Measurements from ENCODE around the gene RERE.
A peak's percentile ranks its signal among the peaks of the same experiment; 100 is the strongest.

Gene RERE

GRCh38 chr1:8649875-8650274, 167.6 kb downstream of the RERE start:
- DNase-seq (ENCODE audit: extremely low spot score): no peak
- ChIA-PET CTCF (no interaction called here), POLR2A (no interaction called here)
- TF ChIP-seq ZNF384 (IDR thresholded peaks at IDR 0.05): no peak
- TF ChIP-seq TARDBP (IDR thresholded peaks at IDR 0.05): no peak
- TF ChIP-seq, protein P1, sequence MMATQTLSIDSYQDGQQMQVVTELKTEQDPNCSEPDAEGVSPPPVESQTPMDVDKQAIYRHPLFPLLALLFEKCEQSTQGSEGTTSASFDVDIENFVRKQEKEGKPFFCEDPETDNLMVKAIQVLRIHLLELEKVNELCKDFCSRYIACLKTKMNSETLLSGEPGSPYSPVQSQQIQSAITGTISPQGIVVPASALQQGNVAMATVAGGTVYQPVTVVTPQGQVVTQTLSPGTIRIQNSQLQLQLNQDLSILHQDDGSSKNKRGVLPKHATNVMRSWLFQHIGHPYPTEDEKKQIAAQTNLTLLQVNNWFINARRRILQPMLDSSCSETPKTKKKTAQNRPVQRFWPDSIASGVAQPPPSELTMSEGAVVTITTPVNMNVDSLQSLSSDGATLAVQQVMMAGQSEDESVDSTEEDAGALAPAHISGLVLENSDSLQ (IDR thresholded peaks at IDR 0.05): no peak
- TF ChIP-seq SUZ12 (IDR thresholded peaks at IDR 0.05): no peak
- no peak for TF ChIP-seq LEF1 (IDR thresholded peaks at IDR 0.05; ENCODE audit: borderline replicate concordance)
- TF ChIP-seq FOXM1 (IDR thresholded peaks at IDR 0.05; ENCODE audit: borderline replicate concordance): no peak
- TF ChIP-seq ELF4 (IDR thresholded peaks at IDR 0.05): no peak
- TF ChIP-seq NFRKB (IDR thresholded peaks at IDR 0.05): no peak
- TF ChIP-seq HDGF (IDR thresholded peaks at IDR 0.05; ENCODE audit: borderline replicate concordance): no peak
- no peak for TF ChIP-seq ARNT (IDR thresholded peaks at IDR 0.05)

DNA sequence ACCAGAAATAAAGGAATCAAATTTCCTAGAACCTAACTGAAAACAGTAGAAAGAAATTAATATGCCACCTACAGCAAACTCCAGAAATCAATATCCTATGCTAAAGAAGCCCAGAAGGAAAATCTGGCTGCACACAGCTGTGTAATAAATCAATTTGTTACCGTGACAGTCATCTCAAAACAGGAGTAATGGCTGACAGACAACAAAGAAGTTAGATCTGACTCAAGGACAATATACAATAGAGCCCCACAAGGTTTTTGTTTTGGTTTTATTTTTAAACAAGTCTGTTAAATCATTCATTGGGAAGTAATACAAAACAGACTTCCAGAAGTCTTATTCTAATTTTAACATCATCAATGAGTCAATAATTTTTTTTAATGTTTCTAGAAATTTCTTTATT, 168.4 kb downstream of the RERE start:
- ChIA-PET CTCF (no interaction called here), POLR2A (no interaction called here)
- TF ChIP-seq, protein P1 (IDR thresholded peaks at IDR 0.05): peak; percentile 94
- no peak for TF ChIP-seq FOXK2 (IDR thresholded peaks at IDR 0.05)
- no peak for DNase-seq (ENCODE audit: extremely low spot score)

GRCh38 chr1:8646996-8647395, 170.4 kb downstream of the RERE start:
- no peak for DNase-seq (ENCODE audit: extremely low spot score)
- ChIA-PET CTCF (interaction anchor here (0.6 kb wide), 1 partner anchor 25 kb away, joined by 5 read pairs; no protein-coding TSS in a partner anchor), POLR2A (no interaction called here)
- TF ChIP-seq LEF1 (IDR thresholded peaks at IDR 0.05; ENCODE audit: borderline replicate concordance) (no peak), SUZ12 (IDR thresholded peaks at IDR 0.05) (no peak), SP1 (IDR thresholded peaks at IDR 0.05) (no peak), L3MBTL2 (conservative IDR thresholded peaks at IDR 0.05) (no peak), ZNF384 (IDR thresholded peaks at IDR 0.05) (no peak), ELF4 (IDR thresholded peaks at IDR 0.05) (no peak), FOXM1 (IDR thresholded peaks at IDR 0.05; ENCODE audit: borderline replicate concordance) (no peak), HDGF (IDR thresholded peaks at IDR 0.05; ENCODE audit: borderline replicate concordance) (no peak), FOXA1 (IDR thresholded peaks at IDR 0.05) (no peak), BHLHE40 (IDR thresholded peaks at IDR 0.05; ENCODE audit: borderline replicate concordance) (no peak), FOXK2 (IDR thresholded peaks at IDR 0.05) (no peak), NFRKB (IDR thresholded peaks at IDR 0.05) (no peak), CTBP1 (IDR thresholded peaks at IDR 0.05; ENCODE audit: borderline replicate concordance) (no peak)

DNA sequence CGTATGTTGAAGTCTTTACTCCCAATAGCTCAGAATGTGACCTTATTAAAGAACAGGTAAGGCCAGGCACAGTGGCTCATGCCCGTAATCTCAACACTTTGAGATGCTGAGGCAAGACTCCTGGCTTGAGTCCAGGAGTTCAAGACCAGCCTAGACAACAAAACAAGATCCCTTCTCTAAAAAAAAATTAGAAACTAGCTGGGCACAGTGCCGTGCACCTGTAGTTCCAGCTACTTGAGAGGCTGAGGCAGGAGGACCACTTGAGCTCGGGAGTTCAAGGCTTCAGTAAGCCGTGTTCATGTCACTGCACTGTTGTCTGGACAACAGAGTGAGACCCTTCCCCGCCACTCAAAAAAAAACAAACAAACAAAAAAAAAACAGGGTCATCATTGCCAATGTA, 171.3 kb downstream of the RERE start:
- DNase-seq (ENCODE audit: extremely low spot score): no peak
- POLR2A ChIA-PET: no interaction called here
- CTCF ChIA-PET: no interaction called here
- TF ChIP-seq FOXA1 (IDR thresholded peaks at IDR 0.05) (no peak), ARNT (IDR thresholded peaks at IDR 0.05) (no peak), FOXM1 (IDR thresholded peaks at IDR 0.05; ENCODE audit: borderline replicate concordance) (no peak)

GRCh38 chr1:8643542-8644536, 173.6 kb downstream of the RERE start:
- TF ChIP-seq FOXK2 (IDR thresholded peaks at IDR 0.05) (no peak), SP1 (IDR thresholded peaks at IDR 0.05) (no peak), BHLHE40 (IDR thresholded peaks at IDR 0.05; ENCODE audit: borderline replicate concordance) (no peak), ZNF384 (IDR thresholded peaks at IDR 0.05) (no peak), FOXA1 (IDR thresholded peaks at IDR 0.05) (no peak), FOXM1 (IDR thresholded peaks at IDR 0.05; ENCODE audit: borderline replicate concordance) (no peak), HDGF (IDR thresholded peaks at IDR 0.05; ENCODE audit: borderline replicate concordance) (no peak), ELF4 (IDR thresholded peaks at IDR 0.05) (no peak), TARDBP (IDR thresholded peaks at IDR 0.05) (no peak), ARNT (IDR thresholded peaks at IDR 0.05) (no peak), NFRKB (IDR thresholded peaks at IDR 0.05) (no peak), SUZ12 (IDR thresholded peaks at IDR 0.05) (no peak), LEF1 (IDR thresholded peaks at IDR 0.05; ENCODE audit: borderline replicate concordance) (no peak), L3MBTL2 (conservative IDR thresholded peaks at IDR 0.05) (no peak)
- CTCF ChIA-PET: no interaction called here
- POLR2A ChIA-PET: interaction anchor here (1.2 kb wide), 1 partner anchor 9 kb away, joined by 6 read pairs; no protein-coding TSS in a partner anchor
- no peak for DNase-seq (ENCODE audit: extremely low spot score)

- TF ChIP-seq L3MBTL2 (conservative IDR thresholded peaks at IDR 0.05) (no peak), HDGF (IDR thresholded peaks at IDR 0.05; ENCODE audit: borderline replicate concordance) (no peak), FOXA1 (IDR thresholded peaks at IDR 0.05) (no peak), LEF1 (IDR thresholded peaks at IDR 0.05; ENCODE audit: borderline replicate concordance) (no peak), SP1 (IDR thresholded peaks at IDR 0.05) (no peak), ZNF384 (IDR thresholded peaks at IDR 0.05) (no peak), FOXM1 (IDR thresholded peaks at IDR 0.05; ENCODE audit: borderline replicate concordance) (no peak), FOXK2 (IDR thresholded peaks at IDR 0.05) (no peak), CTBP1 (IDR thresholded peaks at IDR 0.05; ENCODE audit: borderline replicate concordance) (no peak), TARDBP (IDR thresholded peaks at IDR 0.05) (no peak), SUZ12 (IDR thresholded peaks at IDR 0.05) (no peak), ARNT (IDR thresholded peaks at IDR 0.05) (no peak), NFRKB (IDR thresholded peaks at IDR 0.05) (no peak), BHLHE40 (IDR thresholded peaks at IDR 0.05; ENCODE audit: borderline replicate concordance) (no peak), ELF4 (IDR thresholded peaks at IDR 0.05) (no peak)
- TF ChIP-seq, protein P1 (IDR thresholded peaks at IDR 0.05): no peak
- CTCF ChIA-PET: no interaction called here
- POLR2A ChIA-PET: no interaction called here
- DNase-seq (ENCODE audit: extremely low spot score): no peak
These were observed 175.3 kb downstream of the RERE start for GRCh38 chr1:8642114-8642513.
